ENCODE measurements around the gene LCE3C. TPM values are rescaled to one million over a fixed set of nuclear protein-coding genes. Genes with fewer than 3 reads are reported as not detected.
"Not testable (repeated sequence)": the region's sequence is repeated elsewhere in the genome, so short reads cannot be mapped to it uniquely, and the experiment has no call there.

LCE3C gene, protein sequence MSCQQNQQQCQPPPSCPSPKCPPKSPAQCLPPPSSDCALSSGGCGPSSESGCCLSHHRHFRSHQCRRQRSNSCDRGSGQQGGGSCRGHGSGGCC
- total RNA-seq, result not detected in 2 replicates

DNA sequence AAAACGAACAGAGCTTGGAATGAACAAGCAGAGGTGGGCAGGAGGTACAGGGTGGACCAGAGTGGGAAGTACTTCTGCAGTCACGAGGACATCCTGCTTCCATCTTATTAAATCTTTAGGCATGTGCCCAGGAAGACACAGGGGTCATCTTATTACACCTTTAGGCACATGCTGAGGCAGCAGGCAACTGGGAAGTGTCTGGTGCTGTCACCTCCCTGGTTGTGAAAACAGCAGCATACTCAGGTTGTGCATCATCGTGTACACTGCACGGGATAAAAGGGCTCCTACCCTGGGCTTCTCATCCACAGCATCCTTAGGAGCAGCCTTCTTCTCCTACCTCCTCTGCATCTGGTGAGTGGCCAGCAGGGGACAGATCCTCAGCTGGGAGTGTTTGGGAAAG is at the start of gene LCE3C:
TSS of gene LCE3C (plus strand) at position 301 of the 400 bp plus-strand sequence. CDS start 498 bp downstream, outside the sequence.
- no peak for DNase-seq (ENCODE audit: low read depth)
- no peak within 1 kb of the TSS for H3K4me3 ChIP-seq (ENCODE audit: low read depth, low read length)
- TF ChIP-seq, protein P1, sequence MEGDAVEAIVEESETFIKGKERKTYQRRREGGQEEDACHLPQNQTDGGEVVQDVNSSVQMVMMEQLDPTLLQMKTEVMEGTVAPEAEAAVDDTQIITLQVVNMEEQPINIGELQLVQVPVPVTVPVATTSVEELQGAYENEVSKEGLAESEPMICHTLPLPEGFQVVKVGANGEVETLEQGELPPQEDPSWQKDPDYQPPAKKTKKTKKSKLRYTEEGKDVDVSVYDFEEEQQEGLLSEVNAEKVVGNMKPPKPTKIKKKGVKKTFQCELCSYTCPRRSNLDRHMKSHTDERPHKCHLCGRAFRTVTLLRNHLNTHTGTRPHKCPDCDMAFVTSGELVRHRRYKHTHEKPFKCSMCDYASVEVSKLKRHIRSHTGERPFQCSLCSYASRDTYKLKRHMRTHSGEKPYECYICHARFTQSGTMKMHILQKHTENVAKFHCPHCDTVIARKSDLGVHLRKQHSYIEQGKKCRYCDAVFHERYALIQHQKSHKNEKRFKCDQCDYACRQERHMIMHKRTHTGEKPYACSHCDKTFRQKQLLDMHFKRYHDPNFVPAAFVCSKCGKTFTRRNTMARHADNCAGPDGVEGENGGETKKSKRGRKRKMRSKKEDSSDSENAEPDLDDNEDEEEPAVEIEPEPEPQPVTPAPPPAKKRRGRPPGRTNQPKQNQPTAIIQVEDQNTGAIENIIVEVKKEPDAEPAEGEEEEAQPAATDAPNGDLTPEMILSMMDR (IDR thresholded peaks at IDR 0.05; ENCODE audit: insufficient read depth, low read depth, low read length), result no peak

DNA sequence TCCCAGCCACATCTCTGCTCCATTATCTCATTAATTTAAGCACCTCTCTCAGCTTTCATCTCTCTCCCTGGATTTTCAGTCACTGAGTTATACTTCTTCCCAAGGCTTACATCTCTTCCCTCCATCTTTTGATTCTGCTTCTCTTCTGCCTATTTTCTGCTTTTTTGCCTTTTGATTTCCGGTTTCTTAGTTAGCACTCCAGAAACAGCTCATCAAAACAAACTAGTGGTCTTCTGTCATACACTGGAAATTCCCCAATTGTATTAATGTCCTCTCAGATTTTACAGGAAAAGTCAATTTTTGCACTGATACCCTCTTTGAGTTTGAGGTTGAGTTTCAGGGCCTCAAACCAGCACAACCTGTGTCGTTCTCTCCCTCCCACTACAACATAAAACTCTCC is 34.9 kb upstream of the LCE3C start:
- TF ChIP-seq, protein P1 (IDR thresholded peaks at IDR 0.05; ENCODE audit: insufficient read depth, low read depth, low read length), result no peak
- no peak for DNase-seq (ENCODE audit: low read depth)
- no peak overlapping the region for H3K4me3 ChIP-seq (ENCODE audit: low read depth, low read length)

DNA sequence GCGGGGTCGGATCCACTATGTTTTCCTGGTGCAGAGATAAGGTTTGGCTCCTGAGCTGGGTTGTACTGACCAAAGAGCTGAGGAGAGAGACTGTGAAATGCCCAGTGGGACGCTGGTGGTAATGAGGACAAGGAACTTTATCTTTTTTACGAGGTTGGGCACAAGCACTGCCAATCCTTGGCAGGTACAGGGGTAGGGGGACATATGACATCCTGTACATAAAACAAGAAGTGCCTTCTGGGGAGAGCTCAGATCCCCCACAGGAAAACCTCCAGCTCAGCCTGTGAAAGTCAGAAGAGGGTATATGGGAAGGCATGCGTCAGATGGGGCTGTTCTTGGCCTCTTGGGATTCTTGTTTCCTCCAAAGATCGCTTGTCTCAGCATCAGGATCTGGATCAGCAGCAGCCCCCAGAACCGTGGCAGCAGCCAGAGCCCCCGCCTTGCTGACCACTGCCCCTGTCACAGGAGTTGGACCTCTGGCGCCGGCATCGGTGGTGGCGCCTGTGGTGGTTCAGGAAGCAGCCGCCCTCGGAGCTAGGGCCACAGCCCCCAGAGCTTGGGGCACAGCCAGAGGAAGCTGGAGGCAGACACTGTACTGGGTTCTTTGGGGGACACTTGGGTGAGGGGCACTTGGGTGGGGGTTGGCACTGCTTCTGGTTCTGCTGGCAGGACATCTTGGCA is 34.4 kb upstream of the LCE3C start:
- TF ChIP-seq, protein P1 (IDR thresholded peaks at IDR 0.05; ENCODE audit: insufficient read depth, low read depth, low read length), result no peak
- no peak overlapping the region for H3K4me3 ChIP-seq (ENCODE audit: low read depth, low read length)
- DNase-seq (ENCODE audit: low read depth), result no peak

DNA sequence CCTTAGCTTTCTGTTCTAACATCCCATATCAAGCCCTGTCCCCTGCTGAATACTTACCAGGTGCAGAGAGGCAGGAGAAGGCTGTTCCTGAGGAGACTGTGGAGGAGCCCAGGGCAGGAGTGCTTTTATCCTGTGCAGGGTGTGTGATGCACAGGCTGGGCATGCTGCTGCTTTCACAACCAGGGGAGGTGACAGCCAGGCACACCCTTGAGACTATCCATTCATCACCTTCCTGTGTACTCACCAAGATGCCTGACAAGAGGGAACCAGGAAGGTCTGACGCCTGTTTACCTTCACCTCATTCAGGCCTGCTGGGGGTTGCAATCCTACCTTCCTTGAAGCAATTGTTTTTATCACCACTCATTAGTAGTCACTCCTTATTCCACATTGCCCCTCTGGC is 33.4 kb upstream of the LCE3C start, which contains the start of gene LCE3E:
TSS of gene LCE3E (minus strand) at position 100 of the 400 bp plus-strand sequence. CDS start 572 bp downstream, outside the sequence.
- TF ChIP-seq, protein P1 (IDR thresholded peaks at IDR 0.05; ENCODE audit: insufficient read depth, low read depth, low read length), result no peak
- DNase-seq (ENCODE audit: low read depth), result no peak
- no peak within 1 kb of the TSS for H3K4me3 ChIP-seq (ENCODE audit: low read depth, low read length)

DNA sequence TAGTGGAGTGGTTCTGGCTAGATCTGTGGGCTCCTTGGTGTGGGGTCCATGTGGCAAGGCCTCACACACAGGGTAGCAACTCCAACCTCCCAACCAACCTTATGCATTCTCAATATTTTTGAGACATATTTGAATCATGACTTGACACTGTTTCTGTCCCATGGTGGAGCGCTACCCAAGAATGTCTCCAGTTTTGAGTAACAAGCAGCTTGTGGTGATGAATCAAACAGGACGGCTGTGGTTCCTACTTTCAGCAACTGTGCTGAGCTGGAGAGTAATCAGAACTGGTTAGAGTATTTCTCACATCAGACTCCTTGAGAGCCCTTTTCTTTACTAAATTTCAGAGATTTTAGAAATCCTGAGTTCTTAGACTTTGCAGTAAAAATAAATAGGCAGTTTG is 22.9 kb upstream of the LCE3C start:
- TF ChIP-seq, protein P1 (IDR thresholded peaks at IDR 0.05; ENCODE audit: insufficient read depth, low read depth, low read length), result no peak

DNA sequence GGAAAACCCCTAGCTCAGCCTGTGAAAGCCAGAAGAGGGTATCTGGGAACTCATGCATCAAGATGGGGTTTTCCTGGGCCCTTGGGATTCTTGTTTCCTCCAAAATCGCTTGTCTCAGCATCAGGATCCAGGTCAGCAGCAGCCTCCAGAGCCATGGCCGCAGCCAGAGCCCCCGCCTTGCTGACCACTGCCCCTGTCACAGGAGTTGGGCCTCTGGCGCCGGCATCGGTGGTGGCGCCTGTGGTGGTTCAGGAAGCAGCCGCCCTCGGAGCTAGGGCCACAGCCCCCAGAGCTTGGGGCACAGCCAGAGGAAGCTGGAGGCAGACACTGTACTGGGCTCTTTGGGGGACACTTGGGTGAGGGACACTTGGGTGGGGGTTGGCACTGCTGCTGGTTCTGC is 20.5 kb upstream of the LCE3C start:
- H3K4me3 ChIP-seq (ENCODE audit: low read depth, low read length); DNase-seq (ENCODE audit: low read depth): not testable (repeated sequence)

More for the DNA sequence above, 22.9 kb upstream of the LCE3C start:
- no peak overlapping the region for H3K4me3 ChIP-seq (ENCODE audit: low read depth, low read length)
- DNase-seq (ENCODE audit: low read depth), result no peak

DNA sequence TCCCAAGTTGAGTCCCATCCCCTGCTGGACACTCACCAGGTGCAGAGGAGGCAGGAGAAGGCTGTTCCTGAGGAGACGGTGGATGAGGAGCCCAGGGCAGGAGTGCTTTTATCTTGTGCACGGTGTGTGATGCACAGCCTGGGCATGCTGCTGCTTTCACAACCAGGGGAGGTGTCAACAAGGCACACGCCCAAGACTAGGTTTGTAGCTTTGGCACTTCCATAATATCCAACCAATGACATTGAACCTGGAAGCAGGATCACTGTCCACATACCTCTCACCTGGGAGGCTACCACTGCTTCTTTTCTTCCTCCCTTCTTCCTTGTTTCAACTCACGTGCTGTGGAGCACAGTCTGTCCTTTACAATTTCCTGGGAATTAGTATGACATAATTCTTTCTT is 19.6 kb upstream of the LCE3C start, which contains the start of gene LCE3D:
TSS of gene LCE3D (minus strand) at position 84 of the 400 bp plus-strand sequence. CDS start 580 bp downstream, outside the sequence.
- TF ChIP-seq, protein P1 (IDR thresholded peaks at IDR 0.05; ENCODE audit: insufficient read depth, low read depth, low read length), result no peak
- DNase-seq (ENCODE audit: low read depth), result no peak
- no peak within 1 kb of the TSS for H3K4me3 ChIP-seq (ENCODE audit: low read depth, low read length)
